ENCODE measurements around the gene KCNH5. TPM values are rescaled to one million over a fixed set of nuclear protein-coding genes. Genes with fewer than 3 reads are reported as not detected.

The KCNH5 gene
- polyA plus RNA-seq, 2 of the 4 experiments (the other 2 are of a cell fraction): 0.01 TPM; not detected in 1

DNA sequence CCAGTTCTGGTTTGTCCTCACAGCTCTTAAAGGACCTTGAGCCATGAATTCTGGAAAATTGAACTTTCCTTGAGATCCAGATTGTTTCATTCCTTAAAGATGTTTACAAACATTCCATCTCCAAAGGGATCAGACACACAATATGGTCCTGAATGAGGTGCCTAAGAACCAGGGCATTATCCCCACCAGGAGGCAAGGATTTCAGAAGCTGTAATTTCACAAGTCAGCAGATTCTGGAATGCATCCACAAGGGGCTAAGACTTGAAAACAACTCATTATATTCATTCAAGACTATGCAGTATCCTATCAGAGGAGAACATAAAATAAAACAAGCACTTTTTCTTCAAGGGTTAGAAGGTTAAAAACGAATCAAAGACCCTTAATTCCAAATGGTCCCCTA, 15.1 kb downstream of the KCNH5 start:
- no peak for FAIRE-seq
- WGBS (ENCODE audit: missing lambda C conversion rate): 0% methylated on average over 1 of the region's 1 CpG
- H3K27ac ChIP-seq: no peak overlapping the region
- no peaks in the 10 kb centered on the region for H3K4me1 ChIP-seq
- no peaks in the 10 kb centered on the region for H3K9me3 ChIP-seq
- ATAC-seq: no peak
- CTCF ChIA-PET: no interaction called here
- TF ChIP-seq MAFK (IDR thresholded peaks at IDR 0.05; ENCODE audit: partially characterized antibody) (peak; percentile 77), NPAS2 (CRISPR knock-in tag; IDR thresholded peaks at IDR 0.05; ENCODE audit: borderline replicate concordance) (no peak)
- no peak for DNase-seq (ENCODE audit: low read depth in 1 of 2, low spot score in 1 of 2)
- POLR2A ChIA-PET: no interaction called here
- H3K4me2 ChIP-seq: no peak overlapping the region
- no peak overlapping the region for H3K4me3 ChIP-seq

GRCh38 chr14:63027719-63028118, 17.5 kb downstream of the KCNH5 start:
- CTCF ChIA-PET: no interaction called here
- no peak for DNase-seq (ENCODE audit: low read depth in 1 of 2, low spot score in 1 of 2)
- FAIRE-seq: no peak
- H3K4me3 ChIP-seq: no peak overlapping the region
- H3K4me1 ChIP-seq: no peaks in the 10 kb centered on the region
- no peaks in the 10 kb centered on the region for H3K9me3 ChIP-seq
- no peak for TF ChIP-seq ZFP36 (IDR thresholded peaks at IDR 0.05; ENCODE audit: borderline replicate concordance, partially characterized antibody)
- TF ChIP-seq FOSB (CRISPR knock-in tag; IDR thresholded peaks at IDR 0.05): no peak
- no peak for TF ChIP-seq HOXB5 (CRISPR knock-in tag; IDR thresholded peaks at IDR 0.05)
- no peak for TF ChIP-seq HDAC2 (IDR thresholded peaks at IDR 0.05)
- TF ChIP-seq NFE2L2 (conservative IDR thresholded peaks at IDR 0.05; ENCODE audit: low read length): no peak
- TF ChIP-seq MAFK (IDR thresholded peaks at IDR 0.05; ENCODE audit: partially characterized antibody): no peak
- TF ChIP-seq, protein P1, sequence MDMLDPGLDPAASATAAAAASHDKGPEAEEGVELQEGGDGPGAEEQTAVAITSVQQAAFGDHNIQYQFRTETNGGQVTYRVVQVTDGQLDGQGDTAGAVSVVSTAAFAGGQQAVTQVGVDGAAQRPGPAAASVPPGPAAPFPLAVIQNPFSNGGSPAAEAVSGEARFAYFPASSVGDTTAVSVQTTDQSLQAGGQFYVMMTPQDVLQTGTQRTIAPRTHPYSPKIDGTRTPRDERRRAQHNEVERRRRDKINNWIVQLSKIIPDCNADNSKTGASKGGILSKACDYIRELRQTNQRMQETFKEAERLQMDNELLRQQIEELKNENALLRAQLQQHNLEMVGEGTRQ (IDR thresholded peaks at IDR 0.05): no peak
- no peak for TF ChIP-seq CBX2 (IDR thresholded peaks at IDR 0.05; ENCODE audit: borderline replicate concordance, low read depth)
- TF ChIP-seq SMC3 (IDR thresholded peaks at IDR 0.05): no peak
- no peak for TF ChIP-seq RNF2 (IDR thresholded peaks at IDR 0.05; ENCODE audit: borderline replicate concordance, low read depth)
- no peak for TF ChIP-seq HEYL (CRISPR knock-in tag; IDR thresholded peaks at IDR 0.05)
- TF ChIP-seq EHF (CRISPR knock-in tag; IDR thresholded peaks at IDR 0.05): no peak
- TF ChIP-seq NR3C1 (IDR thresholded peaks at IDR 0.05): no peak
- no peak for TF ChIP-seq MAZ (IDR thresholded peaks at IDR 0.05; ENCODE audit: borderline replicate concordance, low read depth, low read length)
- TF ChIP-seq, protein P2, sequence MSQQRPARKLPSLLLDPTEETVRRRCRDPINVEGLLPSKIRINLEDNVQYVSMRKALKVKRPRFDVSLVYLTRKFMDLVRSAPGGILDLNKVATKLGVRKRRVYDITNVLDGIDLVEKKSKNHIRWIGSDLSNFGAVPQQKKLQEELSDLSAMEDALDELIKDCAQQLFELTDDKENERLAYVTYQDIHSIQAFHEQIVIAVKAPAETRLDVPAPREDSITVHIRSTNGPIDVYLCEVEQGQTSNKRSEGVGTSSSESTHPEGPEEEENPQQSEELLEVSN (IDR thresholded peaks at IDR 0.05; ENCODE audit: borderline replicate concordance, low read depth): no peak
- WGBS (ENCODE audit: missing lambda C conversion rate): 0% methylated on average over 1 of the region's 1 CpG
- POLR2A ChIA-PET: no interaction called here
- no peak overlapping the region for H3K27ac ChIP-seq
- ATAC-seq: no peak
- no peak overlapping the region for H3K4me2 ChIP-seq

DNA sequence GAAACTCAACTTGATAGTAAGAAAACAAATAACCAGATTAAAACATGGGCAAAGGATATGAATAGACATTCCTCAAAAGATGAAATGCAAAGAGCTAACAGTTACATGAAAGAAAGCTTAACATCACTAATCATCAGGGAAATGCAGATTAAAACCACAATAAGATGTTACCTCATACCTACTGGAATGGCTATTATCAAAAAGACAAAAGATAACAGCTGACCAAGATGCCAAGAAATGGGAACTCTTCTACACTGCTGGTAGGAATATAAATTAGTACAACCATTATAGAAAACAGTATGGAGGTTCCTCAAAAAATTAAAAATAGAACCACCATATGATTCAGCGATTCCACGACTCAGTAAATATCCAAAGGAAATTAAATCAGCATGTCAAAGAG, 18.8 kb downstream of the KCNH5 start:
- Histone ChIP-seq H3K4me3 (no peak overlapping the region), H3K27ac (no peak overlapping the region), H3K9me3 (no peaks in the 10 kb centered on the region), H3K4me1 (no peaks in the 10 kb centered on the region), H3K4me2 (no peak overlapping the region)
- WGBS (ENCODE audit: missing lambda C conversion rate): 3% methylated on average over 2 of the region's 2 CpGs
- ChIA-PET CTCF (no interaction called here), POLR2A (no interaction called here)
- no peak for ATAC-seq
- no peak for FAIRE-seq
- no peak for DNase-seq (ENCODE audit: low read depth in 1 of 2, low spot score in 1 of 2)
- no peak for TF ChIP-seq KDM1A (IDR thresholded peaks at IDR 0.05; ENCODE audit: low read depth)
- TF ChIP-seq HOXB5 (CRISPR knock-in tag; IDR thresholded peaks at IDR 0.05): no peak
- no peak for TF ChIP-seq GATA3 (IDR thresholded peaks at IDR 0.05; ENCODE audit: borderline replicate concordance)
- no peak for TF ChIP-seq POLR2A (IDR thresholded peaks at IDR 0.05; ENCODE audit: low read length)
- TF ChIP-seq, protein P1 (IDR thresholded peaks at IDR 0.05): no peak
- TF ChIP-seq RNF2 (IDR thresholded peaks at IDR 0.05; ENCODE audit: borderline replicate concordance, low read depth): no peak
- no peak for TF ChIP-seq MAX (IDR thresholded peaks at IDR 0.05)
- TF ChIP-seq RAD21 (conservative IDR thresholded peaks at IDR 0.05 in 1 of 2, IDR thresholded peaks at IDR 0.05 in 1 of 2): no peak
- TF ChIP-seq EHMT2 (IDR thresholded peaks at IDR 0.05; ENCODE audit: low read depth): no peak
- no peak for TF ChIP-seq CHD4 (IDR thresholded peaks at IDR 0.05; ENCODE audit: borderline replicate concordance)
- TF ChIP-seq, protein P3, sequence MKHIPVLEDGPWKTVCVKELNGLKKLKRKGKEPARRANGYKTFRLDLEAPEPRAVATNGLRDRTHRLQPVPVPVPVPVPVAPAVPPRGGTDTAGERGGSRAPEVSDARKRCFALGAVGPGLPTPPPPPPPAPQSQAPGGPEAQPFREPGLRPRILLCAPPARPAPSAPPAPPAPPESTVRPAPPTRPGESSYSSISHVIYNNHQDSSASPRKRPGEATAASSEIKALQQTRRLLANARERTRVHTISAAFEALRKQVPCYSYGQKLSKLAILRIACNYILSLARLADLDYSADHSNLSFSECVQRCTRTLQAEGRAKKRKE (CRISPR knock-in tag; IDR thresholded peaks at IDR 0.05; ENCODE audit: low read depth): no peak
- no peak for TF ChIP-seq ESRRA (IDR thresholded peaks at IDR 0.05; ENCODE audit: borderline replicate concordance, low read length)

All from A549 (cell line).